Limb (tissue), 2 donors: ENCODE results near the gene GABBR2.

Experiments
- DNase-seq, 2 donors: peaks; one replicate each; pipeline ENCODE4 v3.0.0-alpha.2; 2016; ENCODE audit errors: extremely low spot score in 2 of 2

The GABBR2 gene

GRCh38 chr9:98351370-98351769 lies 357.4 kb downstream of the GABBR2 start:
- no peak for DNase-seq

GRCh38 chr9:98347642-98348041 lies 361.1 kb downstream of the GABBR2 start:
- no peak for DNase-seq

GRCh38 chr9:98345011-98345410 lies 363.7 kb downstream of the GABBR2 start:
- DNase-seq = no peak

- DNase-seq = no peak
Observed at GRCh38 chr9:98344581-98344980, 364.2 kb downstream of the GABBR2 start.

- peak in 1 of 2 donors; percentile 30 for DNase-seq
Observed at GRCh38 chr9:98342820-98343210, 365.9 kb downstream of the GABBR2 start.

- no peak for DNase-seq
Observed at GRCh38 chr9:98342098-98342819, 366.5 kb downstream of the GABBR2 start.

GRCh38 chr9:98341157-98342097 lies 367.3 kb downstream of the GABBR2 start:
- no peak for DNase-seq

- DNase-seq = no peak
Observed at GRCh38 chr9:98339987-98340800, 368.5 kb downstream of the GABBR2 start.

- no peak for DNase-seq
Observed at GRCh38 chr9:98335661-98336060, 373.1 kb downstream of the GABBR2 start.

GRCh38 chr9:98334796-98335195 lies 373.9 kb downstream of the GABBR2 start:
- DNase-seq = no peak

GRCh38 chr9:98333703-98334582 lies 374.8 kb downstream of the GABBR2 start:
- DNase-seq = no peak

GRCh38 chr9:98332405-98332831 lies 376.3 kb downstream of the GABBR2 start:
- no peak for DNase-seq

- DNase-seq = no peak
Observed at GRCh38 chr9:98331536-98332259, 377.0 kb downstream of the GABBR2 start.

- no peak for DNase-seq
Observed at GRCh38 chr9:98330831-98331230, 377.9 kb downstream of the GABBR2 start.

GRCh38 chr9:98329904-98330303 lies 378.8 kb downstream of the GABBR2 start:
- DNase-seq = no peak

- no peak for DNase-seq
Observed at GRCh38 chr9:98329281-98329680, 379.5 kb downstream of the GABBR2 start.

- no peak for DNase-seq
Observed at GRCh38 chr9:98328770-98329169, 380.0 kb downstream of the GABBR2 start.

GRCh38 chr9:98328141-98328540 lies 380.6 kb downstream of the GABBR2 start:
- no peak for DNase-seq

- DNase-seq = no peak
Observed at GRCh38 chr9:98327249-98327561, 381.5 kb downstream of the GABBR2 start.
